GM10248 (cell line): Measurements from ENCODE around the gene OSBPL1A.

Experiments
- CTCF ChIA-PET: fragments of 300-600 bp; sonication (Branson Sonifier 250); formaldehyde crosslinking; extraction: SDS; loops from one replicate; lab custom pipeline; 2021; ENCODE audit warnings: antibody characterized with exemption; lab: Yijun Ruan, JAX
- POLR2A ChIA-PET: fragments of 350-650 bp; sonication (Branson Sonifier 250); formaldehyde crosslinking; extraction: SDS; loops from one replicate; lab custom pipeline; 2020; ENCODE audit warnings: antibody characterized with exemption; lab: Yijun Ruan, JAX
- DNase-seq: peaks from one replicate; pipeline ENCODE4 v3.0.0; 2012; ENCODE audit errors: extremely low spot score
- TF ChIP-seq, protein P1 (sequence below): IDR thresholded peaks from 2 replicates; pipeline ENCODE4 v1.5.1; 2012; ENCODE audit warnings: mild to moderate bottlenecking, low read depth; ENCODE audit errors: extremely low read depth, missing control alignments, control extremely low read depth

Gene OSBPL1A

DNA sequence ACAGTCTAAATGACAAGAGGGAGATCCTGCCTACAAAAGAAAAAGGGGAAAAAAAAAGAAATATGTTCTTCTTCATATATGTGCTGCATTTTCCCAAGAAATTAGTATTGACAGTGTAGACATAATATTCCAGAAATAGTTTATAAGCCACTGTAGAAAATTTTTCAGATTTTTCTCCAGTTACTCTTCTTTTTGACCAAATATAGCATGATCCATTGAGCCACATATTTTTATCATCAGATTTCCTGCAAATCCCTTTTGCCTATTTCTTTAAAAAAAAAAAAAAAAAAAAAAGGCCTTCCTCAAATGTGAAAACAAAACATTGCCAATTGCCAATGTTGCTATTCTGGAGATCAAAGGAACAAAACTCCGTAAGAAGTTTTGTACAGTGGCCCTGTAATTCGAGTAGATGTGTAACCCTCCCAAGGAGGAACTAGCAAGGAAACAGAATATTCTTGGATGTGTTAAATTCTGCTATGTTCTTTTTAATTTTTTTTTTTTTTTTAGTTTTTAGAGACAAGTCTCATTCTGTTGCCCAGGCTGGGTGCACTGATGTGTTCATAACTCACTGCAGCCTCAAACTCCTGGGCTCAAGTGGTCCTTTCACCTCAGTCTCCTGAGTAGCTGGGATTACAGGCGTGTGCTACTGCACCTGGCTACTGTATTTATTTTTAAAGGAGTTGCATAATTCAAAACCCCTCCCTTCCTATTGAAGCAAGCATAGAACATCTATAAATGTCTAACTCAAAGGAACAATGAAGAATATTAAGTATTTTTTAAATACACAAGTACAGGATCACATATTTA, 271.3 kb downstream of the OSBPL1A start:
- ChIA-PET POLR2A (no interaction called here), CTCF (no interaction called here)
- DNase-seq, result no peak
- TF ChIP-seq, protein P1, sequence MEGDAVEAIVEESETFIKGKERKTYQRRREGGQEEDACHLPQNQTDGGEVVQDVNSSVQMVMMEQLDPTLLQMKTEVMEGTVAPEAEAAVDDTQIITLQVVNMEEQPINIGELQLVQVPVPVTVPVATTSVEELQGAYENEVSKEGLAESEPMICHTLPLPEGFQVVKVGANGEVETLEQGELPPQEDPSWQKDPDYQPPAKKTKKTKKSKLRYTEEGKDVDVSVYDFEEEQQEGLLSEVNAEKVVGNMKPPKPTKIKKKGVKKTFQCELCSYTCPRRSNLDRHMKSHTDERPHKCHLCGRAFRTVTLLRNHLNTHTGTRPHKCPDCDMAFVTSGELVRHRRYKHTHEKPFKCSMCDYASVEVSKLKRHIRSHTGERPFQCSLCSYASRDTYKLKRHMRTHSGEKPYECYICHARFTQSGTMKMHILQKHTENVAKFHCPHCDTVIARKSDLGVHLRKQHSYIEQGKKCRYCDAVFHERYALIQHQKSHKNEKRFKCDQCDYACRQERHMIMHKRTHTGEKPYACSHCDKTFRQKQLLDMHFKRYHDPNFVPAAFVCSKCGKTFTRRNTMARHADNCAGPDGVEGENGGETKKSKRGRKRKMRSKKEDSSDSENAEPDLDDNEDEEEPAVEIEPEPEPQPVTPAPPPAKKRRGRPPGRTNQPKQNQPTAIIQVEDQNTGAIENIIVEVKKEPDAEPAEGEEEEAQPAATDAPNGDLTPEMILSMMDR, result no peak

DNA sequence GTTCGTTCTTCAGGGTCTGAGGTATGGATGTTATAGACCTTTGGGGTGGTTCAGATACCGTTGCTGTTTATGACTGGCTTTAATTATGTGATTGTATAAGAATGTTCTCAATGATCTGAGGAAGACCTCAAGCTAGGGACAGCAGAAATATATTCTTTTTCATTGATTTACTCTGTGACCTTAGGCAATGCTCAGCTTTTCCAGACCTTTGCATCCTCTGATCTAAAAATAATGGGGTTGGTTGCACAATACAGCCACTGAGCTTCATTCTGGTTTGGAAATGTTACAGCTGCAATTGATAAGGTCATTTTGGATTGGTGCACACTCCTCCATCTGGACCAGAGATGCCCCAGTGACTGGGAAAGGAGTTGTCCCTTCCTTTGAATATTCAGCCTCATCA, 276.0 kb downstream of the OSBPL1A start:
- TF ChIP-seq, protein P1, result no peak
- ChIA-PET POLR2A (no interaction called here), CTCF (interaction anchor here (1.2 to 2.1 kb wide), 2 partner anchors 10 to 14 kb away, joined by 3 to 7 read pairs; no protein-coding TSS in a partner anchor)
- DNase-seq, result no peak

DNA sequence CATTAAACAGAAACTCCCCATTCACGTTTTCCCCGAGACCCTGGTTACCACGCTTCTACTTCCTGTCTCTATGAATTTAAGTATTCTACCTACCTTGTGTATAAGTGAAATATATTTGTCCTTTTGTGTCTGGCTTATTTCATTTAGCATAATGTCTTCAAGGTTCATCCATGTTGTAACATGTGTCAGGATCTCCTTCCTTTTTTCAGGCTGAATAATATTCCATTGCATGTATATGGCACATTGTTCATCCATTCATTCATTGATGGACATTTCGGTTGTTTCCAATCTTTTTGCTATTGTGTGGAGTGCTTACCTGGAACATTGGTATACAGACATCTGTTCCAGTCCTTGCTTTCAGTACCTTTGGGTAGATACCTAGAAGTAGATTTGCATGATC, 276.9 kb downstream of the OSBPL1A start:
- ChIA-PET POLR2A (no interaction called here), CTCF (interaction anchor here (0.6 to 2.1 kb wide), 7 partner anchors 9 to 33 kb away, joined by 3 to 7 read pairs (median 5); partner anchors contain the start of gene CABYR)
- TF ChIP-seq, protein P1, result no peak
- no peak for DNase-seq

DNA sequence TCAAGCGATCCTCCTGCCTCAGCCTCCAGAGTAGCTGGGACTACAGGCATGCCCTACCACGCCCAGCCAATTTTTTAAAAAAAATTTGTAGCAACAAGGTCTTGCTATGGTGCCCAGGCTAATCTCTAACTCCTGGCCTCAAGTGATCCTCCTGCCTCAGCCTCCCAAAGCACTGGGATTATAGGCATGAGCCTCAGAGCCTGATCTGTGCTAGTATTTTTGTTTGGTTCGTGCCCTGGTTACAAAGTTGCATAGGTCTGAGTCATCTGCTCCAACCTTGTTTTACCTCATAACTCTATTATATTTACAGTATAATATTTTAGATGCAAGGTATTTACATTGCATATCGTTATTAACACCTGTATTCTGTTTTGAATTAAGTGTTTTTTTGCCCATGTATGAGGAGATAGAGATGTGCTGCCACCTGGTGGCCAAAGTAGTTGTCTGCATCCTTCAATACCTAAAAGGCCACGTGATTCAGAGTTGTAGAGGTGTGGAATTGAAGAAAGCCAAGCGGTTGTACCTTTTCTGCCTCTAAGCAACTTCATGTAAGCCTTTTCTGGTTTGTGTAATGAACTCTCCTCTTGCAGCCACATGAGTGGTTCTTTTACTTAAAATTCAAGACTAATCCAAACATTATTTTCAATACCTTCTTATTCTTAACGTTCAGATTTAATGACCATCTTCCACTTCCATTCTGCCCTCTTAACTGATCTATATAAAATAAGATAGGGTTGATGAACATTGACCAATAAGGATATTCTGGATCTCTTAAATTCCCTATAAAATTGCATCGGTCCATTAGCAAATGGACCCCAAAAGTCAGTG, 278.7 kb downstream of the OSBPL1A start:
- peak; percentile 66 for DNase-seq
- ChIA-PET CTCF (interaction anchor here (0.7 to 1.7 kb wide), 25 partner anchors 9 to 497 kb away, joined by 3 to 10 read pairs (median 4); partner anchors contain the start of gene CABYR), POLR2A (interaction anchor here (0.7 kb wide), 1 partner anchor 20 kb away, joined by 3 read pairs; the partner anchor contains the start of gene CABYR)
- TF ChIP-seq, protein P1, result peak; percentile 75

DNA sequence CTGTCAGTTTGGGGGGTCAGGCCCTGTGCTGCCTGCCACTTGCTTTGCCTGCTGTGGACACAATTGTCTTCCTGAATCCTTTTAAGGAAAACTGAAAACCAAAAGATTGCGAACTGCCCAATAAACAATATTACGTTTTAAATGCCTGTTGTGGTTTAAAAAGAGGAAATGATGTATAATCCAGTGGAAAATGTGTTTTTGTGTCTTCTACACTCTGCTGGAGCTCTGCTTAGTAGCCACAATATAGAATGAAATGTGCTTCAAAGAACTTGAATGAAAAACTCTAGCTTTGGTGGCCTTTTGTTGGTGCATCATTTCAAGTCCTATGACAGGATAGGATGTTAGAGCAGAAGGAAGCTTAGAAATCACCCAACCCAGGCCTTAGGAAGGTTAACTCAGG, 282.0 kb downstream of the OSBPL1A start:
- TF ChIP-seq, protein P1, result no peak
- POLR2A ChIA-PET, result no interaction called here
- no peak for DNase-seq
- CTCF ChIA-PET, result interaction anchor here (2.3 kb wide), 1 partner anchor 495 kb away, joined by 6 read pairs; no protein-coding TSS in a partner anchor

DNA sequence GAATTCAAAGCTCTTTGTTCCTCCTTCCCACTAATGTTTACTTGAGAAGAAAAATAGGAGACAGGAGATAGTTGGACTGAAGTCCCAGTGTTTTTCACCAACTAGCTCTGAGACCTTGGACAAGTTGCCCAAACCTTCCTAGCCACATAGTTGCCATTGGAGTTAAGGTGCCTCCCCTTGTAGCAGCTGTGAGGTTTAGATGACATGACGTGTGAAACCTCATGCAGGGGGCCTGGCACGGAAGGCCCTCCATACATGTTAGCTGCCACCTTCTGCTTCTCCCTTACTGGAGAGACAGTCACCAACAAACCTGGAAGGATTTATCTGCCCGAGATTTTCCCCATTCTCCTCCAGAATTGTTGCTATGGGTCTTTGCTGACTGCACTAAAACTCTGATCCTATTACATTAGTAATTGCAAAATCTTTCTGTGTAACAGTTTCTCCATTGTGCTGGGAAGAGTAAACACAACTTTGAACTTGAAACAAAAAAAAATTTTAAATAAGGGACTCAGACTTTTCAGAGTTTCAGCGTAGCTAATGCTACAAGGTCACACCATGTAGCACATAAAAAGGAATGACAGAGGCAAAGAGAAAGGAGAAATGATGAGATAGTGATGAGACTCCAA, 282.6 kb downstream of the OSBPL1A start:
- DNase-seq, result no peak
- TF ChIP-seq, protein P1, result no peak
- CTCF ChIA-PET, result interaction anchor here (1.4 to 2.3 kb wide), 2 partner anchors 8 to 494 kb away, joined by 3 to 6 read pairs; no protein-coding TSS in a partner anchor
- POLR2A ChIA-PET, result no interaction called here
